Tibial artery (tissue), 4 donors: Measurements from ENCODE around the gene BATF.

Source experiments
- DNase-seq, 2 donors: peaks; one replicate each; pipeline ENCODE4 v3.0.0-alpha.2; 2019
- H3K27ac ChIP-seq, 2 donors: fragments of 200-600 bp; sonication (generic) in 1 of 2; 1 replicate in 1 of 2; 2 replicates in 1 of 2; pipeline ENCODE4 v1.5.1; 2018 to 2019; ENCODE audit warnings: mild to moderate bottlenecking in 1 of 2
- H3K27me3 ChIP-seq, 2 donors: fragments of 200-600 bp; sonication (generic) in 1 of 2; one replicate each; pipeline versions ENCODE4 v1.5.1 to v1.6.0; 2016 to 2019
- H3K36me3 ChIP-seq, 3 donors: fragments of 200-600 bp; sonication (generic) in 2 of 3; one replicate each; pipeline ENCODE4 v1.5.1; 2016 to 2019; ENCODE audit warnings: mild to moderate bottlenecking in 2 of 3
- H3K4me1 ChIP-seq, 4 donors: fragments of 200-600 bp; sonication (generic) in 2 of 4; 1 replicate in 3 of 4; 2 replicates in 1 of 4; pipeline ENCODE4 v1.5.1; 2016 to 2019
- H3K4me3 ChIP-seq, 2 donors: fragments of 200-600 bp; sonication (generic) in 1 of 2; 1 replicate in 1 of 2; 2 replicates in 1 of 2; pipeline ENCODE4 v1.5.1; 2018 to 2019; ENCODE audit warnings: mild to moderate bottlenecking in 2 of 2
- H3K9me3 ChIP-seq, 3 donors: fragments of 200-600 bp; sonication (generic) in 1 of 3; one replicate each; pipeline ENCODE4 v1.5.1; 2016 to 2019
- intact Hi-C: fragments of 100-400 bp; cut with DNase I; formaldehyde crosslinking; loops from one replicate; pipeline ENCODE4 v1.15.0; 2023; ENCODE audit warnings: low total_unique reads
- TF ChIP-seq, protein P1 (sequence below), 2 experiments: fragments of 200-600 bp in 1 of 2; fragments of 450-650 bp in 1 of 2; IDR thresholded peaks; one replicate each; pipeline ENCODE4 v1.5.1; 2017 to 2019; ENCODE audit warnings: antibody characterized with exemption in 2 of 2, mild to moderate bottlenecking in 1 of 2, moderate library complexity in 1 of 2

BATF gene

DNA sequence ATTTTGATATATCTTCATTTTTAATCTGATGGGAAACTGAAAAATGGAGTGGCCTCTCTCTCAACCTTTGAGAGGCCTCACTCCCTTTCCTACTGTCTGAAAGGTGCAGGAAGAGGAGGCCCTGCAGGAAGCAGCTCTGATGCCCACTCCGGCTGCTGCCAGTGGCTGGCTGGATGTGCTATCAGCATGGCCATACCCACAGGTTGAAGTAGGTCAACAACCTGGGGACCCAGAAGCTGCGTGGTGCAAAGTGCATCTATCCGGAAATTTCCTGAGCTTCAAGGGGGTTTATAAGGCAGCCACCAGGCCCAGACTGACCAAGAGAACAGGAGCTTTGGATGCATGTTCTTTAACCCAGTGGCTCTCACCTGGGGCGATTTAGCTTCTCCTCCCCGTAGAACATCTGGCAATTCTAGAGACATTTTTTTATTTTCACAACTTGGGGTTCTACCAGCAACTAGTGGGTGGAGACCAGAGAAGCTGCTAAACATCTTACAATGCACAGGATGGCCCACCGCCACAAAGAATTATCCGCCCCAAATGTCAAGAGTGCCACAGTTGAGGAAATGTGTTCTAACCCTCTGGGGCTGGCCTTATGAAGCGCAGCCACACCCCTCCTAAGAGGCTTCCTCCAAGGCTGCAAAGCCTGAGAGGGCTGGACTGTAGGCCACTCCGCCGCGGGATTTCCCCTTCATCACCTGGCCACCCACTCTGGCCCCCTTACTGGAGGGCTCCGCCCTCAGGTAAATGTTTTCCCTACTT, 8.2 kb upstream of the BATF start:
- H3K27me3 ChIP-seq = no peaks in the 10 kb centered on the region
- peaks cover 0 to 13% (median 7%) of the 10 kb centered on the region in 4 donors for H3K4me1 ChIP-seq
- intact Hi-C loops = no loop called here
- no peak overlapping the region for H3K4me3 ChIP-seq
- no peak overlapping the region for H3K27ac ChIP-seq
- peaks cover 0 to 12% (median 11%) of the 10 kb centered on the region in 3 donors for H3K9me3 ChIP-seq
- TF ChIP-seq, protein P1, sequence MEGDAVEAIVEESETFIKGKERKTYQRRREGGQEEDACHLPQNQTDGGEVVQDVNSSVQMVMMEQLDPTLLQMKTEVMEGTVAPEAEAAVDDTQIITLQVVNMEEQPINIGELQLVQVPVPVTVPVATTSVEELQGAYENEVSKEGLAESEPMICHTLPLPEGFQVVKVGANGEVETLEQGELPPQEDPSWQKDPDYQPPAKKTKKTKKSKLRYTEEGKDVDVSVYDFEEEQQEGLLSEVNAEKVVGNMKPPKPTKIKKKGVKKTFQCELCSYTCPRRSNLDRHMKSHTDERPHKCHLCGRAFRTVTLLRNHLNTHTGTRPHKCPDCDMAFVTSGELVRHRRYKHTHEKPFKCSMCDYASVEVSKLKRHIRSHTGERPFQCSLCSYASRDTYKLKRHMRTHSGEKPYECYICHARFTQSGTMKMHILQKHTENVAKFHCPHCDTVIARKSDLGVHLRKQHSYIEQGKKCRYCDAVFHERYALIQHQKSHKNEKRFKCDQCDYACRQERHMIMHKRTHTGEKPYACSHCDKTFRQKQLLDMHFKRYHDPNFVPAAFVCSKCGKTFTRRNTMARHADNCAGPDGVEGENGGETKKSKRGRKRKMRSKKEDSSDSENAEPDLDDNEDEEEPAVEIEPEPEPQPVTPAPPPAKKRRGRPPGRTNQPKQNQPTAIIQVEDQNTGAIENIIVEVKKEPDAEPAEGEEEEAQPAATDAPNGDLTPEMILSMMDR (IDR thresholded peaks at IDR 0.05) = no peak
- no peaks in the 10 kb centered on the region for H3K36me3 ChIP-seq
- DNase-seq = no peak

DNA sequence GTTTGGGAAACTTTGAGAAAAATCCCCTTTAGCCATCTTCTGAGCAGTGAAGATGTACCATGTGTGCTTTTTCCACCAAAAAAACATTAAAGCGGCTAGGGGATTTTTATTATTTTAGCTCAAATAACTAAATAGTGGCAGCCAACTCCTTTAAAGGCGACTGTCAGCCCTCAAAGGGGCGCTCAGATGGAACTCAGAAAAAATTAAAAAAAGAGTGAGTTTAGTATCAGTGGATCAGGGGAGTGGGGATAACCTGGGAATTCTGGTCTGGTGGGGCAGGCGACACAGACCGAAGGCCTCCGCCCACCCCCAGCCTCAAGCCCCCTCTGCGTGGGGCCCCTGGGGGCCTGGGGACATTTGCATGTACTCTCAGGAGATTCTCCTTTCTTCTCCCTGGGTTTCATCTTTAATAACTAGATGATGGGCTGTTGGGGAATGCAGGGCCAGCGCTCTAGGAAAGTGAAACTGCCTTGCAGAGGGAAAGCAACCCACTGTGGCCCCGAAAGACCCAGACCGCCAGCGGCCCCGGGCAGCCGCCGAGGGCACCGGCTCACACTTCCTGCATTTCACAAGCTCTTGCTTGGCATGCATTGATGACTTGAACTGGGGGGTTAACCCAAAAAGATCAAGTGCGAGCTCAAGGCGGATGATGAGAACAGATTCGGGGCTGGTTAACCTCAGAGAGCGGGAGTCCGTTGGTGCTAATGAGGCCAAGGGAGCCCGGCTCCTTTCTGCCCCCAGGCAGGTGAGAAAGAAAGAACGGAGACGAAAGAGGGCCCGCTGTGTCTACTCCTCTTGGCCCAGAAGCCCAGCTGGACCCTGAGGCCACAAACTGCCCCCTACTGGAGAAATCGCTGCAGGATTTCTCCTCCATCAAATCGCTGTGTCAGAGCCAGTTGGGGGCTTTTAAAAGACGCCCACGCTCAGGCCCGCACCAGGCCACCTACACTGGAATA, 7.3 kb upstream of the BATF start:
- Histone ChIP-seq H3K9me3 (peaks cover 0 to 12% (median 11%) of the 10 kb centered on the region in 3 donors), H3K27me3 (no peaks in the 10 kb centered on the region), H3K4me1 (peaks cover 0 to 13% (median 7%) of the 10 kb centered on the region in 4 donors), H3K27ac (no peak overlapping the region), H3K4me3 (peak overlapping the region; percentile 41 to 43), H3K36me3 (no peaks in the 10 kb centered on the region)
- TF ChIP-seq, protein P1 (IDR thresholded peaks at IDR 0.05) = no peak
- intact Hi-C loops = no loop called here
- no peak for DNase-seq

GRCh38 chr14:75515629-75515996, 6.7 kb upstream of the BATF start:
- no peaks in the 10 kb centered on the region for H3K27me3 ChIP-seq
- no peak for DNase-seq
- H3K9me3 ChIP-seq = peaks cover 0 to 11% (median 9%) of the 10 kb centered on the region in 3 donors
- H3K4me1 ChIP-seq = peaks cover 0 to 13% (median 7%) of the 10 kb centered on the region in 4 donors
- peak overlapping the region; percentile 41 to 43 for H3K4me3 ChIP-seq
- TF ChIP-seq, protein P1 (IDR thresholded peaks at IDR 0.05) = no peak
- intact Hi-C loops = no loop called here
- no peak overlapping the region for H3K27ac ChIP-seq
- H3K36me3 ChIP-seq = no peaks in the 10 kb centered on the region

DNA sequence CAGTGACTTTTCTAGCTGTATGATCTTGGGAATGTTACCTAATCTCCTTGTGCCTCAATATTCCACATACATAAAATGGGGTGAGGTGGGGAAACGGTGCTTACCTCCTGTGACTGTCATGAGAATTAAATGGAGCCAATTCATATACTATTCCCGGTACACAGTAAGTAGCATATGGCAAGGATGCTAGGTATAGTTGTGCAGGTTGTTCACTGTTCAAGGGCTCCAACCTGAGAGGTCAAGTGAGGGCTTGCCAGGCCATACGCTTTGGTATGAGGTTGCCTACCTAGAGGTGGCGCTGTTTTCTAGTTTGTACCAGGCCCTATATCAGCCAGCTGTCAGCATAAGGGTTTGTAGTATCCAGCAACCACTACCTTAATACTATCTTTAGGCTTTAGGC, 3.6 kb upstream of the BATF start:
- no peaks in the 10 kb centered on the region for H3K9me3 ChIP-seq
- H3K4me3 ChIP-seq = no peak overlapping the region
- peaks cover 0 to 7% of the 10 kb centered on the region in 2 donors for H3K27me3 ChIP-seq
- no peaks in the 10 kb centered on the region for H3K36me3 ChIP-seq
- TF ChIP-seq, protein P1 (IDR thresholded peaks at IDR 0.05) = no peak
- intact Hi-C loops = no loop called here
- DNase-seq = no peak
- peaks cover 0 to 13% (median 7%) of the 10 kb centered on the region in 4 donors for H3K4me1 ChIP-seq
- H3K27ac ChIP-seq = no peak overlapping the region

DNA sequence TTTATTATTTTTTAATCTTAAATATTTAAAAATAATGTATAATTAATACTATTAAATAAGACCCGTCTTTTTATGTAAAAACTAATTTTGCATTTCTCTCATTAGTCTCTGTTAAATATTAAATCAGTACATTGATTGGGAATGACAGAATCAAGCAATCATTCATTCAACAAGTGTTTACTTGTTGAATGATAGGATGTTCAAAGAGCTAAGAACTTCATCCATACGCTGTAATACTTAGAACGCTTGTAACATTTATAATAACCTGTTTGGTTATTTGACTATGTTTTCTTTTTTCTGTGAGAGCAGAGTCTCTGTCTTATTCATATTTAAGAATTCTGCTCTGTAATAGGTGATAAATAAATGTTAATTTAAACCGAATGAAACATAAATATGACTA, 2.9 kb upstream of the BATF start:
- H3K36me3 ChIP-seq = no peaks in the 10 kb centered on the region
- TF ChIP-seq, protein P1 (IDR thresholded peaks at IDR 0.05) = no peak
- peaks cover 0 to 10% of the 10 kb centered on the region in 2 donors for H3K27me3 ChIP-seq
- H3K4me1 ChIP-seq = peaks cover 0 to 13% (median 7%) of the 10 kb centered on the region in 4 donors
- intact Hi-C loops = no loop called here
- no peak overlapping the region for H3K4me3 ChIP-seq
- H3K27ac ChIP-seq = no peak overlapping the region
- H3K9me3 ChIP-seq = no peaks in the 10 kb centered on the region
- DNase-seq = no peak
